Right lobe of liver (tissue), 6 donors: ENCODE data around the gene PFKP. TPM values are rescaled to one million over a fixed set of nuclear protein-coding genes. Genes with fewer than 3 reads are reported as not detected.
A peak's percentile ranks its signal among the peaks of the same experiment; 100 is the strongest.

Source experiments
- ATAC-seq, 4 donors: fragments of 200-7000 bp; cut with Tn5 transposase; one replicate each; pipeline ENCODE4 v1.9.1; 2020; ENCODE audit warnings: mild to moderate bottlenecking in 4 of 4, moderate library complexity in 4 of 4
- DNase-seq, 3 donors: peaks; one replicate each; pipeline ENCODE4 v3.0.0-alpha.2; 2020
- H3K27ac ChIP-seq, 3 donors: fragments of 200-600 bp; one replicate each; pipeline ENCODE4 v1.8.0; 2022
- H3K27me3 ChIP-seq, 2 donors: fragments of 200-600 bp; one replicate each; pipeline ENCODE4 v1.8.0; 2022
- H3K36me3 ChIP-seq, 4 donors: fragments of 200-600 bp; sonication (generic) in 1 of 4; one replicate each; pipeline versions ENCODE4 v1.5.1 to v1.8.0; 2017 to 2022; ENCODE audit warnings: control low read depth in 1 of 4
- H3K4me1 ChIP-seq, 4 donors: fragments of 200-600 bp; sonication (generic) in 1 of 4; one replicate each; pipeline versions ENCODE4 v1.5.1 to v1.8.0; 2017 to 2022; ENCODE audit warnings: control low read depth in 1 of 4
- H3K4me3 ChIP-seq, 3 donors: fragments of 200-600 bp; one replicate each; pipeline ENCODE4 v1.8.0; 2022
- H3K9me3 ChIP-seq, 4 donors: fragments of 200-600 bp; sonication (generic) in 1 of 4; one replicate each; pipeline versions ENCODE4 v1.5.1 to v1.8.0; 2017 to 2022; ENCODE audit warnings: control low read depth in 1 of 4
- POLR2A ChIP-seq: fragments of 450-650 bp; IDR thresholded peaks from one replicate; pipeline ENCODE4 v1.6.1; 2017; ENCODE audit warnings: antibody characterized with exemption, mild to moderate bottlenecking
- WGBS: methylation state at CpG from one replicate; pipeline ENCODE4 v1.1.6; 2018; ENCODE audit warnings: low coverage, low lambda C conversion rate; ENCODE audit not compliant: insufficient coverage; ENCODE audit errors: missing lambda C conversion rate; 5-methylcytosine and 5-hydroxymethylcytosine counted together
- intact Hi-C, 2 donors: fragments of 100-400 bp; cut with DNase I; formaldehyde crosslinking; loops; one replicate each; pipeline versions ENCODE4 v1.11.2 to v1.14.1; 2022
- total RNA-seq, 6 experiments: library from RNA; depleted of rRNA in 2 of 6; stranded (reverse); fragments of >200 nt in 2 of 6; fragmentation: NEBNext Ultra II Directional in 3 of 6; extraction: Animal tissue kit (Norgen Biotek cat#: 25700) in 3 of 6; gene quantifications; one replicate each; pipeline versions ENCODE4 v1.1.0 to v1.2.4, GENCODE V29; 2016 to 2023
- TF ChIP-seq, protein P1 (sequence below), 4 donors: fragments of 200-600 bp in 3 of 4; fragments of 450-650 bp in 1 of 4; IDR thresholded peaks; one replicate each; pipeline versions ENCODE4 v1.5.1 to v1.8.0; 2016 to 2022; ENCODE audit warnings: antibody characterized with exemption in 4 of 4, mild to moderate bottlenecking in 2 of 4
- donor health status: DM: no; HTN: yes; CAD: no.
- donor health status: DM: no; HTN: no; CAD: no.
- donor health status: DM: no; HTN: no; CAD: no.
- donor health status: DM: no; HTN: yes; CAD: no.
- donor health status: DM: no; HTN: yes; CAD: no.

PFKP gene
- total RNA-seq, 6 experiments from 2014 or later, result 0.66 to 24.1 (median 9.2) TPM

- Histone ChIP-seq H3K27ac (peak overlapping the region; percentile 64 to 87 (median 70)), H3K27me3 (no peaks in the 10 kb centered on the region), H3K36me3 (peaks cover 2 to 22% (median 8%) of the 10 kb centered on the region in 4 donors), H3K4me3 (peak overlapping the region; percentile 87 to 93 (median 88)), H3K9me3 (no peaks in the 10 kb centered on the region), H3K4me1 (peaks cover 0 to 7% (median 3%) of the 10 kb centered on the region in 4 donors)
- DNase-seq, result no peak
- ATAC-seq, result peak in 1 of 4 donors; percentile 1
- WGBS, result under 1% methylated on average over 18 of the region's 21 CpGs
- TF ChIP-seq POLR2A, result no peak
- TF ChIP-seq, protein P1, sequence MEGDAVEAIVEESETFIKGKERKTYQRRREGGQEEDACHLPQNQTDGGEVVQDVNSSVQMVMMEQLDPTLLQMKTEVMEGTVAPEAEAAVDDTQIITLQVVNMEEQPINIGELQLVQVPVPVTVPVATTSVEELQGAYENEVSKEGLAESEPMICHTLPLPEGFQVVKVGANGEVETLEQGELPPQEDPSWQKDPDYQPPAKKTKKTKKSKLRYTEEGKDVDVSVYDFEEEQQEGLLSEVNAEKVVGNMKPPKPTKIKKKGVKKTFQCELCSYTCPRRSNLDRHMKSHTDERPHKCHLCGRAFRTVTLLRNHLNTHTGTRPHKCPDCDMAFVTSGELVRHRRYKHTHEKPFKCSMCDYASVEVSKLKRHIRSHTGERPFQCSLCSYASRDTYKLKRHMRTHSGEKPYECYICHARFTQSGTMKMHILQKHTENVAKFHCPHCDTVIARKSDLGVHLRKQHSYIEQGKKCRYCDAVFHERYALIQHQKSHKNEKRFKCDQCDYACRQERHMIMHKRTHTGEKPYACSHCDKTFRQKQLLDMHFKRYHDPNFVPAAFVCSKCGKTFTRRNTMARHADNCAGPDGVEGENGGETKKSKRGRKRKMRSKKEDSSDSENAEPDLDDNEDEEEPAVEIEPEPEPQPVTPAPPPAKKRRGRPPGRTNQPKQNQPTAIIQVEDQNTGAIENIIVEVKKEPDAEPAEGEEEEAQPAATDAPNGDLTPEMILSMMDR (IDR thresholded peaks at IDR 0.05), result no peak
- intact Hi-C loops, result no loop called here
Observed at GRCh38 chr10:3172081-3172445, 104.7 kb downstream of the PFKP start.

- peak; percentile 93 to 98 (median 96) for ATAC-seq
- peak within 1 kb of the TSS; percentile 64 to 87 (median 70) for H3K27ac ChIP-seq
- intact Hi-C loops, result no loop called here
- no peaks in the 10 kb centered on the region for H3K9me3 ChIP-seq
- peaks cover 2 to 17% (median 8%) of the 10 kb centered on the region in 4 donors for H3K36me3 ChIP-seq
- no peaks in the 10 kb centered on the region for H3K27me3 ChIP-seq
- TF ChIP-seq, protein P1 (IDR thresholded peaks at IDR 0.05), result no peak
- TF ChIP-seq POLR2A, result peak; percentile 99
- peaks cover 0 to 7% (median 3%) of the 10 kb centered on the region in 4 donors for H3K4me1 ChIP-seq
- peak; percentile 99 for DNase-seq
- H3K4me3 ChIP-seq, result peak within 1 kb of the TSS; percentile 87 to 93 (median 88)
- WGBS, result 1% methylated on average over 26 of the region's 73 CpGs
Observed at GRCh38 chr10:3172446-3173170, 105.3 kb downstream of the PFKP start, which contains the start of gene PITRM1. PITRM1 (minus strand) TSS chr10:3172782; CDS start chr10:3172772, 10 bp downstream.

DNA sequence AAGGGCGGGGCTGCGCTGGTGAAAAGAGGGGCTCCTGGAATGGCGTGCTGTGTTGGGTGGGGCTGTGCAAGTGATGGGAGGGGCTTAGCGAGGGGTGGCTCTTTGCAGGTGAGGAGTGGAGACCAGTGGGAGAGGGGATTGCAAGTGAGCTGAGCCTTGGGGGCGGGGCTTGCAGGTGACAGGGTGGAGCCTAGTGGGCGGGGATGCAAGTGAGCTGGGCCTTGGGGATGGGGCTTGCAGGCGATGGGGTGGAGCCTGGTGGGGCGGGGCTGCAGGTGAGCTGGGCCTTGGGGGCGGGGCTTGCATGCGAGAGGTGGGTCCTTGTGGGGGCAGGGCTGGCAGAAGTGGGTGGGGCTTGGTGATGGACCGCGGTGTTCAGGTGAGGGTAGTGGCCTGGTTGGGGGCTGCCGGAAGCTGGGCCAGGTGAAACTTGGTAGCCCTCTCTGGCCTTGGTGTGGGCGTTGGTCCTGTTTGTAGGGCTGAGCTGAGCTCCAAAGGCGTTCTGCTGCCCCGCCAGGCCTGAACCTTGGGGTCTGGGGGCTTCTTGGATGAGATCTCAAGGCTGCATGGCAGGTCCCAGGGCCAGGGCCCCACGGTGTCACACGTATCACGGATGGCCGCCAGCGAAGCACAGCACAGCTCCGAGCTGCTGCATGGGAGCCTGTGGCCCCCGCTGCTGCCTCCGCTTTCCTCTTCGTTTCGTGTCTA, 106.0 kb downstream of the PFKP start:
- 6% methylated on average over 8 of the region's 26 CpGs for WGBS
- ATAC-seq (peak; percentile 20 to 57 (median 37)), DNase-seq (peak; percentile 83 to 87 (median 84))
- Histone ChIP-seq H3K27ac (no peak overlapping the region), H3K4me1 (peaks cover 0 to 7% (median 3%) of the 10 kb centered on the region in 4 donors), H3K9me3 (no peaks in the 10 kb centered on the region), H3K36me3 (peaks cover 2 to 12% (median 8%) of the 10 kb centered on the region in 4 donors), H3K27me3 (no peaks in the 10 kb centered on the region), H3K4me3 (peak overlapping the region in 2 of 3 donors; percentile 8 to 39)
- intact Hi-C loops, result no loop called here
- TF ChIP-seq, protein P1 (IDR thresholded peaks at IDR 0.05), result no peak
- TF ChIP-seq POLR2A, result no peak

- DNase-seq (no peak), ATAC-seq (no peak)
- no peaks in the 10 kb centered on the region for H3K4me1 ChIP-seq
- no peaks in the 10 kb centered on the region for H3K9me3 ChIP-seq
- H3K36me3 ChIP-seq, result no peaks in the 10 kb centered on the region
- TF ChIP-seq POLR2A, result no peak
- TF ChIP-seq, protein P1 (IDR thresholded peaks at IDR 0.05), result no peak
- WGBS, result 68% methylated on average over 5 of the region's 5 CpGs
- no peak overlapping the region for H3K27ac ChIP-seq
- no peak overlapping the region for H3K4me3 ChIP-seq
- intact Hi-C loops, result no loop called here
- no peaks in the 10 kb centered on the region for H3K27me3 ChIP-seq
Observed at GRCh38 chr10:3178042-3178441, 110.7 kb downstream of the PFKP start.
